ENCODE results near the gene SLC44A1.

Gene SLC44A1

DNA sequence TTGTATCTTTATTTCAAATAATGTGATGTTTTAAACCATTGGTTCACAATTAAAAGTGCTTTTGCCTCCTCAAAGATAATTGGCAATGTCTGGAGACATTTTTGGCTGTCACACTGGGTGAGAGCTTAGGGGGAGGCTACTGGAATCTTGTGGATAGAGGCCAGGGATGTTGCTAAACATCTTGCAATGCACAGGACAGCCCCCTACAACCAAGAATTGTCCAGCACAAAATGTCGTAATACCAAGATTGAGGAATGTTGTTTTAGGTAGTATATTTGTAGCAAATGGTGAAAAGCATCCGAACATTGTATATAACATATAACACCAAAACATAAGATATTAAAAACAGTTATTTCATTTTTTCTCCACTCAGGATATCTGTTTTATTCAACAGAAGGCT is 99.8 kb downstream of the SLC44A1 start:
- no peak for DNase-seq

DNA sequence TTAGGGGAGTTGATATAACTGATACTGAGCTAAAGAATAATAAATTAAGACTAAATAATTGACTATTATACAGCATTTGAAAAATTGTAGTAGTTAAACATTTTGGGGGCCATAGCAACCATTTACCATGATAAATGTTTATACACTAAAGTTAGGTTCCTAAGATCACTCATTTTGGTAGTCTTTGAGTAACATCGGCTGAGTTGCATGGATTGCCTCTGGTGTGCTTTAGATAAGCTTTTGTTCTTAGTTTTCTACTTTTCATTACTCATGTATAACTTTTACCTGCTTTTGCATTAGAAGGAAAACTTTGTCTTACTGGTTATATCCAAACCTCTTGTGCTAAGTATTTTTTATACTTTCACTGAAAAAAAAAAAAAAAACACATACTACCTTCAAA is 101.2 kb downstream of the SLC44A1 start:
- DNase-seq = no peak

DNA sequence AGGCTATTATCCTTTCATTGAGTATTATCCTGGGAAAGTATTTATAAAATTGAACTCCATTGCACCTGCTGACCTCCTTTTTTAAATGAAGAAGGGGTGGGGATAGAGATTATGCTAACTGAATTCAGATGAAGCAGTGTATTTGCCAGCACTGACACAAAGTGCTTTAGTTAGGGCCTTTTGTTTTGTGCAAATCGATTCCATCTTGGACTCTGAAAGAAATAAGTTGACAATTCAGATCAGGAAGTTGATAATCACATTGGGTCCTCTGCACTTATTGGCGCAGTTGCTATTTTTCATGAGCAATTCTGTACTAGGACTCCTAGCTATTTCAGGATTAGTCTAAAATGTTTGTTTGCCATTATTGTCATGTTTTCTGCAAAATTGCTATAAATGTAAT is 101.8 kb downstream of the SLC44A1 start:
- no peak for DNase-seq

DNA sequence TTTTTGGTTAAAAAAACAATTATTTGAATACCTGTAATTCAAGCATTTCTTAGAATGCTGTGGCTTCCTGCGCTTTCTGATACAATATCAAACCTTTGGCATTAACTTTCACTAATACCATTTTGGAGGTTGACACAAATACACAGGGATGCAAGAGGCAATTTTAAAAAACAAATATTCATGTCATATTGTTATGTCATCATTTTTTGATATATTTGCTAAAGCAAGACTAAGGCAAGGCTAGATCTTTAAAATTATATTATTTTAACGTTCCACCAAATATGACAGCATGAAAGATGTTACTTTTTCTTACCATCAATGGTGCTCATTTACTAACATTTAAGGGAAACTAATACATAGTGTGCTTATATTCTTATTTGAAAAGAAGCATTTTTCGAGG is 110.0 kb downstream of the SLC44A1 start:
- DNase-seq = no peak

DNA sequence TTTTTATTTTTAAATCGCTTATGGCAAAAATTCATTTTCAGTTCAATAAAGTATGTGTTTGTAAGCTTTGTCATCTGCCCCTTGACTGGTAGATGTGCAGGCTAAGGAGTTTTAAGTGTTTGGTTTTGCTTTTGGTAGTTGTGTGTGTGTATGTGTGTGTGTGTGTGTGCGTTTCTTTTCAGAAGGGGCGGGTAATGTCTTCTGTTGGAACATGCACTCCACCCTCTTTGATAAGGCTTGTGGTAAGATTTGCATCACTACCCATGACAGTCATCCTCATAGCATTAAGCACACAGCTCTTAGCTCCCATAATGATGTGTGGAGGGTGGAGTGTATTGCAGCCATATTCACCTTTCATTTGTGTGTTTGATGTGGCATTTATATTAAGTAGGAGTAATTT is 111.3 kb downstream of the SLC44A1 start:
- DNase-seq = peak; percentile 18 to 24

DNA sequence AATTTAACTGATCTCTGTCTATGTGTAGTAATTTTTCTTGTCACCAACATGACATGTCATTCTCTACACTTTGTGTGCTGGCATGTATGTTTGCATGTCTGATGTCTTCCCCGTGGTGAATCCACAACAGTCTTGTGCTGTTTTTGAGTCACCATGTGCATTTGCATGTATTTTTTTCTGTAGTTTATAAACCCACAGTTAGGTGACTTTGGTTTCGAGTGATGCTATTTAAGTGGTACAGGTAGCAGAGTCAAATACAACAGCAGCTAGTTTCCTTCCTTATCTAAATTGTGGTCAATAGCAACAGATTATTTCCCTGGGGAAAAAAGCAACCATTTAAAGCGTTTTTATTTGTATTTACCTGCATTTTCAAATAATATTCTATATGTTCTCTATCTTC is 113.5 kb downstream of the SLC44A1 start:
- no peak for DNase-seq

DNA sequence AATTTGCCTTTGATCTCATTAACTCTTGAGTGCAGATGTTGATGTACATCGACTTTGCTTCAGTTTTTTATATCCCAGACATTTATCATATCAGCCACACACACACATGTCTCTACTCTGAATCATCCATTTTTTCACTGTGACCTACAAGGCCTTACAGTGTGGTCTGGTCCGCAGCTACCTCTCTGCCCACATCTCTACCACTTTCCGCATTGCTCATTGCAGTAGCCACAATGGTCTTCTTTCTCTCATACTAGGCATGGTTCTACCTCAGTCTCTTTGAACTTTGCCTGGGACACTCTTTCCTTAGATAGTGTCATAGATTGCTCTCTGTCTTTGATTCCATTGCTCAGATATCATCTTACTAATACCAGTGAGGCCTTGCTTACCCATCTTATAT is 115.4 kb downstream of the SLC44A1 start:
- no peak for DNase-seq

DNA sequence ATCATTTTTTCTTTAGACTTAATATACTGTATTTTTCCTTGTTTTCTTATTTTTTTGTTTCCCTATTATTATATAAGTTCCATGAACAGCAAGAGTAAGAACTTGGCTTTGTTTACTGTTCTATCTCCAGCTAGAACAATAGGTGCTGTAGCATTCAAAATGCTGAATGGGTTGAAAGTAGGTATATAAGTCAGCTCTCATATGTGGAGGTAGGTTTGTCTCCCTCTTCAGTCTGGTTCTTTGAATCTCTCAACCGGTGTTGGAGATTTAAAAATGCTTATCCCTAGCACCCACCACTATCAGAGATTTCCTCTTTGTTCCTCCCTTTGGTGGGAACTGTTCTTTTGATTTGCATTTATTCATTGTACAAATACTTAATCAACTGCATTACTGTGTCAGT is 115.9 kb downstream of the SLC44A1 start:
- DNase-seq = no peak

DNA sequence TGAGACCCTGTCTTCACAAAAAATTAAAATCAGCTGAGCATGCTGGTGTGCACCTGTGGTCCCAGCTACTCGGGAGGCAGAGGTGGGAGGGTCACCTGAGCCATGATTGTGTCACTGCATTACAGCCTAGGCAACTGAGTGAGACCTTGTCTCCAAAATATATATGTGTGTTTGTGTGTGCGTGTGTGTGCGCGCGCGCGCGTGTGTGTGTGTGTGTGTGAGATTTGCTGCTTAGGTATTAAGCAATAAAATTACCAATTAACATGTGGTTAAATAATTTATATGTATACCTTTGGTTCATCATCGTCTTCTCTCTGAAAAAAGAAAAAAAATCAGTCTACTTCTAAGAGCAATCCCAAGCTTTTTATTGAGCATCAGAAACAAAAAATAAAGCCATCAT is 117.4 kb downstream of the SLC44A1 start:
- no peak for DNase-seq

DNA sequence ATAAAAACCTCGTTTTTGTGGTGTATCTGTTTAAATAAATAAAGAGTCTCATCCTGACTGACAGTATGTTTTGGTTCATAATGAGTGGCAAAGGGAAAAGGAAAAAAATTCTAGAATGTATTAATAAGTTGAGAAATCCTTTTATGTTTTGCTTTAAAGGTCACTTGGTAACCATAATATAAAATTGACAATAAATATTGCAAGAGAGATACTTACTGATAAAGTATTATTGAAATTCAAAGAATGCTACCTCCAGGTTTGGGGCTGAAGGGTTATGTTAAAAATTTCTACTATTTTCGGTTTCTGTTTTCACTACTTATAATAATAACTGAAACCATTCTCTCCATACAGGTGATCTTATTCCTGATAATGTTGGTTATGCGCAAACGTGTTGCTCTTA is 118.0 kb downstream of the SLC44A1 start:
- DNase-seq = no peak

DNA sequence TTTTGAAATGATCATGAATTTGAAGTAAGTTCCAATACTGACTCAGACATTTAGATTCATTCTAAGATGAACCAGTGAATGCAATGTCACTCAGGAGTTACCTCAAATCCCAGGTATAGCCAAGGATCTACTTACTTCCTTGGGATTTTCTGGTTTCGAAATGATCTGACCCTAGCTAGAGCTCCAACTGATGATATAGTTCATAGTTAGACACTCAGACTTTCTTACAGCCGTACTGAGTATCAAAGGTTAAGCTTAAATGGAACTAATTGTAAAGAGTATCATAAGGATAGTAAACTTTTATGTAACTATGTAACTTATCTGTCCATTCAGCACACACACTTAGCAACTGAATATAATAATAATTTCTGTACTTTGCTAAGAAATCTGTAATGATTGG is 119.4 kb downstream of the SLC44A1 start:
- DNase-seq = no peak

DNA sequence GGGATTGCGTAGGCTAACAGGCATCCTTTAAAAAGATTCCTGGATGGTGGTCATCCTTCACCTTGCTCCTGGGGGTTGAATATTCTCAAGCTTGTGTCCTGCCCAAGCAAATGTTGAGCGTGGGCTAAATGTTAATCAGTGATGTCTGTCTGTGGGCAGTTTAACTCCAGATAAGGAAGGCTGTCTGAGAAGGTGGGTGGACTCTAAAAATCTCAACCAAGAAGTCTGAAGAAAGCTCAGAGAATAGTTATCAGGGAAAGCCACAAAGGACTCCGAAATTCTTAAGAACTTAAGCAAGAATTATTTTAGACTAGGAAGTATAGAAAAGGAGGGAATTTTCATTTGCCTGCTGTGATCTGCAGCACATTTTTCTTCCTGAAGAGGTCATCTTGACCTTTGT is 125.5 kb downstream of the SLC44A1 start:
- DNase-seq = no peak

DNA sequence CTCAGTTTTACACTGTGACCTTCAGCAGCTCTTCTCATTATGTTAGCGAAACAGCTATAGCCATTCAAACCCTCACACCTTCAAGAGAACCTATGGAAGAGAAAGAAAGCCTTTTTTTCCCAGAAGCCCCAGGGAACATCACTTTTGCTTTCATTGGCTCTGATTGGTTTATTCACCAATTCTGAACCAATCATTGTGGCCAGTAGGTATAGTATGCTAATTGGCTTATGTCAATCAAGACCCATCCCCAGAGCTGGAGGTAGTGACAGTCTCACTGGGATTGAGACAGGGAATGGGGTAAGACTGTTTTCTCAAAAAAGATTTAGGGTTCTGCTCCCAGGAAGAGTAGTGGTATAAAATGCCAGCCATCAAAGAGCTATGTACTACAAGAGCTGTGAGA is 129.3 kb downstream of the SLC44A1 start:
- DNase-seq = no peak

DNA sequence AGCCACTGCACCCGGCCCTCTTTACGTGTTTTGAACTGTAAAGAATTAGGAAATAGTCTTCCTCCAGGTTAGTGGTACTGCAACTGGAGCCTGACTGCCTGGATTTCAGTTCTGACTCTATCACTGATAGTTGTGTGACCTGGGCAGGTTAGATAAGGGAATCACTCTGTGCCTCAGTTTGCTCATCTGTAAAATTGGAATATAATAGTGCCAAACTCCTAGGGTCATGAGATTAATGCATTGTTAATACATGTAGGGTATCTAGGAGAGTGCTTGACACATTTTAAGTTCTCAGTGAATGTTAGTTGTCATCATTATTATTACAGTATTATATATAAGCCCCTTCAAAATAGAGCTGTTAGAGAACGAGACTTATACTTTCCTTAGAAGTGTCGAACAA is 130.9 kb downstream of the SLC44A1 start:
- DNase-seq = no peak

DNA sequence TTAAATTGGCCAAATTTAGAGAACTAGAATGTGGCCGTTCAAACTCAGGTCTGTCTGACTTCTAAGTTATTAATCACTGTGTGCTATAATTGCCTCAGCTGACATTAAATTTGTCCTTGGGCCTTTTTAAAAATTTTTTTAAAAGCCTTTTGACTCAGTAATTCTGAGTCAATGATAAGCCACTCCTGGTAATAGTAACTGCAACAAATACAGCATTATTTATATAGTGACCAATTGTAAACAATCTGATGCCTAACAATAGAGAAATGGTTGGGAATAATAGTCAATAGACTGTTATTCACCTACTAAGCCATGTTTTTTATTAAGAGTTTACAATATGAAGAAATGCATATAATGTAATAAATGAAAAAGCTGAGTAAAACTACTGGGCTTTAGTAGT is 132.4 kb downstream of the SLC44A1 start:
- DNase-seq = no peak

DNA sequence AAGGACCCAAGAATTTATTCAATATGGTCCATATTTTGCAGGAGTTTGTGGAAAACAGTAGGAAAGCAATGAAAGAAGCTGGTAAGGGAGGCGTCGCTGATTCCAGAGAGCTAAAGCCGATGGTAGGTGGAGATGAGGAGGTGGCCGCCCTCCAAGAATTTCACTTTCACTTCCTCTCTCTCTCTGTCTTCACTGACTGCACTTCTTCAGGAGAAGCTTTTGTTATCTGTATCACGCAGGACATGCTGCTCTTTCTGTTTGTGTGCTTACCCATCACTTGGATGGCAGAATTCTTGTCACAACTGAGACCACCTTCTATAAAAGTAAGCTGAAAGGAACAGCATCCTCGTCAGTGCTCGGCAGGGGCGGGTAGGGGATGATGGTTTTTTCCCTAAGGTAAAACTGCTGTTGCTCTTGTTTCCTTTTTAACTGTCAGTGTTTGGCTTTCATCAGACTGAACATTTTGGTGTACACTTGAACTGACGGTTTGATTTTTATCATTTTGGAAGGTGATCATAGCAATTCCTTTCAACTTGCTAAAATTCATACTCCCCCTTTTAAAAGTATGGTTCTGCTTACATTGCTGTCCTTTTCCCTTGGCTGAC is 141.0 kb downstream of the SLC44A1 start:
- DNase-seq = peak; percentile 40 to 43

DNA sequence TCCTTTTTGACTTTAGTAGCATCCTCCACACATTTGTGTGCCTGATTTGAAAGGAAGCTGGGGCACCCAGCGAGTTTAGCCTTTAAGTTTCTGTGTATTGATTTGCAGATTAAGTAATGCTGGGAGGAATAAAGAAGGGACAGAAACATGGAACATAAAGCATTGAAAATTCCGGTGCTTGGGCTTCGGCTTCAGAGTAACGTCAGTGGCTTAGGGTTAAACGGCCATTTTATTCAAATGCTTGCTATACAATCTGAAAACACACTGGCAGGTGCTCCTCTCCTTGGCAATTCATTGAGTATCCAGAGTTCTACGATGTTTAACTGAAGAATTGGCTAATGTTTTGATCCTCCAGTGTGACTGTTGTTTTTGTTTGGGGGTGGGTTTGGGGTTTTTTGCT is 145.3 kb downstream of the SLC44A1 start:
- DNase-seq = no peak

DNA sequence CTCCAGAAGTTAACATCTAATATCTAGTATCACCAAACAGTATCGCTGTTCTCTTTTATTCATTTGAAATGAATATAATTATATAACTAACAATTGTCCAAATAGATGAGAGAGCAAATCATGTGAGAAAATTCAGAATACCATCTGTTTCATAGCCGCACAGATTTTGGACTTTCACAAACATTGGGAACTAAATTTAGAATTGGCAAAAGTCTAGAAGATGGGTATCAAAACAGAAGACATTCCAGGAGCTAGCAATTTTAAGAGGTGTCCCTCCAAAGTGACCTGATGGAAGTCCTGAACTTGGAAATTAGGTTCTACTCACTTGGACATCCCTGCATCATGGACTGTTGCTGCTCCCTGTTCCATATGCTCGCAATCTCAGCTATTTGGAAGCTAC is 146.4 kb downstream of the SLC44A1 start:
- no peak for DNase-seq

DNA sequence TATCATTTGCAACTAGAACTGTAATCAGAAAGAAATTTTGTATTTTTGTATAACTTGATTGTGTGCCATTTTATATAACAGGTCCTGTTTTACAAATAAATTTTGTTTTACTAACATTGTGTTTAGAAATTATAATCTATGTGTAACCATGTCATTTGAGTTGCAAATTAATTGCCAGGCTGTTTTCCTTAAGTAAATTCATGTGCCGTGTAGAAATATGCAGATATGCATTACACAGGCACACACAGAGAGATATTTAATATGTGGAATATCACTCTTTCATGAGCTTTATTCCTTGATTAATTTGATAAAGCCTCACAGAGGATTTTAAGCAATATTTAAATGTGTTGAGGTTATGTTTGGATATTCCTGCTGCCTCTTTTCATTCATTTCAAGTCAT is 146.8 kb downstream of the SLC44A1 start:
- DNase-seq = no peak

DNA sequence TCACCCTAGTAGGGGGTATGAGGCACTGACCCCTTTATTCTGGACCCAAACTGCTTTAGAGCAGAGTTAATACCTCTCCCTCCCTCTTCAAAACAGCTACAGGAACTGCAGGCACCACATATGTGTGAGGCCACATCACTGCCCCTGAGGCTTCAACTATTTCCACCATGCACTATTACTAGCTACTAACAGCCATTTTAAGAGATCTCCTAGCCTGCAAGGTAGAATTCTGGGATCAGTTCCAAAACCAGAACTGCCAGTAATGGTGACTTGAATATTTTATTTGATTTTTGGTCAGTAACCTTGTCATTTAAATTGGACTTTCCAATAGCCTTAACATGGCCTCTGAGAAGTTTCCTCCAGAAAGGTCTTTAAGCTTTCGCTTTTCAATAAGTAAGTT is 148.1 kb downstream of the SLC44A1 start:
- no peak for DNase-seq

DNA sequence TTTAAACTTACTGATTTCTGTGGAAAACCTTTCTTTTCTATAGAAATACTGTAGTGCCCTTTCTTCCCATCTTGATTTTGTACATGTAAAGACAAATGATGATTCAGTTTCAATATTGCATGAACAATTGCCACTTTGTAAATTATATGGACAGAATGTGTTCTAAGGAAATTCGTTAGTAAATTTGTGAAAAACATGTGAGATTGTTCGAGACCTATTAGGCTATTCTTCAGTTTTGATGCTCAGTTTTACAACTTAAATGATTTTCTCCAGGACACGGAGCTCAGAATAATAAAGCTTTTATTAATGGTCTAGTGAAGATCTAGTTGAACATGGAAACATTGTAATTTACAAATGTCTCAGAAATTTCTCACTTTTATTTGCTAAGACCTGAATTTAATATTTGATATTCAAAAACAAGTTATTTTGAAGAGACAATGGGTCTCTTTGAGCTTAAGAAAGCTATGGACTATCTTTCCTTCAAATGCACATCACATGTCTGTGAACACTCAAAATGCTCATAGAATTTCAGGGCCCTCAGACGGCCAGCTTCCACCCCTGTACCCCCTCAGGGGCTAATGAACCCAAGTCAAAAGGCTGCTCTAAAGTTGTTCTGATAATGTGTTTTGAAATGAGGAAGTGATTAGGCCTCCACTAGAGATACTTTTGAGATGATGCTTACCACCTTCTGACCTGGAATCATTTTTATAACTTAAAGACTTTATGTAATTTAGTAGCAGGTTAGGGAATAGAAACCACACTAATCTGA is 149.3 kb downstream of the SLC44A1 start:
- no peak for DNase-seq

DNA sequence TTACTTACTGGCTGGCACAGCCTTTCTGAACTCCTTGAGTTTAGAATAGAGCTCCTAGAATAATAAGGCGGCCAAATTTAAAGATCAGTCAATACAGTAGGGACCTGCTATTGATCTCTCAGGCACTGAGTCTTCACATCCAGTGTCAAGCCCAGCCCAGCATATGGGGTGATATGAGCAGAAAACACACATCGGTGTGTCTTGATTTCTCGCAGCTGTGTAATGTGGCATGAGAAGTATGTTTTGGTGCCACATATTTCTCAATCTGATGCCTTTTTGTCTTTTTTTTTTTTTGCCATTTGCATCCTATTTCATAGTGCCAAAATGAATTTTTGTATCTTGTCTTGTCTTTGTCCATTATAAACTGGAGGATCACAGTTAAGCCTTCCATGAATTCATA is 152.0 kb downstream of the SLC44A1 start:
- no peak for DNase-seq

DNA sequence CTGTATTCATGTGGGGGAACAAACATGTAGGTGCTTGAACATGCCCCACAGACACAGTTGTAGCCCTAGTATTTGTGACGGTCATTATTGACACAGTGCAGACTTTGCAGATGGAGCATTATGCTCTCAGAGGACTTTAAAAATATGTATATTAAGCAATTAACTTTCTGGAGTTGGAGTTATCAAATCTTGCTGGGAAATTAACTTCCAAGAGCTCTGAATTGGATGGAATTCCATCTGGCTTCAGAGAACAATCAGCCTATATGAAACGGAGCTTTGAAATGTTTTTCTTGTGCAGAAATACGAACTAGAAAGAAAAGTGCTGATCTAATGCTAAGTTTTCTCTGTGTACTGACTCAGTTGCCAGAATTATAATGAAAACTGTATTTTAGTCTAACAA is 152.4 kb downstream of the SLC44A1 start:
- no peak for DNase-seq

DNA sequence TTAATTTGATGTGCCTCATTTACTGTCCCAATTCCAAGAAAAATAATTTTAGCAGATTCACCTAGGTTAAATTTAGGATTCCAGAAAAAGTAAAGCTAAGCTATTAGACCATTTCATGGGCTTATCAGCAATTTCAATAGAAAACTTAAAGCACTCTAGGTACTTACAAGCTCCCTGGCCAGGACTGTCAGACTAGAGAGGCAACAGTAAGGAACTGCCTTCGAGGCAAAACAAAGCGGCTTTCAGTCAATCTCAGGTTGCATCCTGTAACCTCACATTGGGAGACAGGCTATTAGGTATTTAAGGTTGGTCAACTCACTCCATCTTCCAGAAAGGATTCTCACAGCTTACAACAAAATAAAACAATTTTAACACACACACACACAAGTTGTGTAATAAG is 154.7 kb downstream of the SLC44A1 start:
- no peak for DNase-seq

DNA sequence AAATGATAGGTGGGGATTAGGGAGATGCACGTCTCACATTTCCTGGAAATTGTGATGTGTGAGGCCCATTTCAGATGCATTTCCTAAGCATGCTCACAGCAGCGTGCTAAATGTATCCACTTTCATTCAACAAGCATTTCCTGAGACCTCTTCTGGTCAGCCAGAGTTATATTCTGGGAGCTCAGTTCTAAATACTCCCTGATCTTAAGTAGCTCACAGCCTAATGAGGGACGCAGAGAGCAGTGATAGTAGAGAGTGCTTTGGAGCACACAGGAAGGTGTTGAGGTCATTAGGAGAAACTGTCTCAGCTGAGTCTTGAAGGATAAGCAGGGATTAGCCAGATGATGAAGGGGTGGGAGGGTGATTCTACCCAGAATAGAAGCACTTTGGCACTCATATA is 157.2 kb downstream of the SLC44A1 start:
- no peak for DNase-seq
